ENCODE results near the gene PLEKHA6. TPM values are rescaled to one million over a fixed set of nuclear protein-coding genes. Genes with fewer than 3 reads are reported as not detected.
"Not testable (repeated sequence)": the region's sequence is repeated elsewhere in the genome, so short reads cannot be mapped to it uniquely, and the experiment has no call there.

PLEKHA6 gene
- polyA plus RNA-seq, 3 donors: 41.1 to 56.4 (median 48.0) TPM

- DNase-seq (ENCODE audit: extremely low read depth in 1 of 11, low read depth in 9 of 11, low spot score in 4 of 11): no peak
These were observed 18.3 kb downstream of the PLEKHA6 start for GRCh38 chr1:204341380-204341779.

- no peak for DNase-seq (ENCODE audit: extremely low read depth in 1 of 11, low read depth in 9 of 11, low spot score in 4 of 11)
These were observed 19.4 kb downstream of the PLEKHA6 start for GRCh38 chr1:204340081-204340889.

- no peak for DNase-seq (ENCODE audit: extremely low read depth in 1 of 11, low read depth in 9 of 11, low spot score in 4 of 11)
These were observed 20.2 kb downstream of the PLEKHA6 start for GRCh38 chr1:204339541-204339940.

- DNase-seq (ENCODE audit: extremely low read depth in 1 of 11, low read depth in 9 of 11, low spot score in 4 of 11): no peak
These were observed 20.7 kb downstream of the PLEKHA6 start for GRCh38 chr1:204338997-204339396.

- DNase-seq (ENCODE audit: extremely low read depth in 1 of 11, low read depth in 9 of 11, low spot score in 4 of 11): no peak
These were observed 21.4 kb downstream of the PLEKHA6 start for GRCh38 chr1:204338360-204338759.

GRCh38 chr1:204337583-204337982 is 22.1 kb downstream of the PLEKHA6 start:
- no peak for DNase-seq (ENCODE audit: extremely low read depth in 1 of 11, low read depth in 9 of 11, low spot score in 4 of 11)

- no peak for DNase-seq (ENCODE audit: extremely low read depth in 1 of 11, low read depth in 9 of 11, low spot score in 4 of 11)
These were observed 22.7 kb downstream of the PLEKHA6 start for GRCh38 chr1:204337036-204337429.

GRCh38 chr1:204336421-204337035 is 23.2 kb downstream of the PLEKHA6 start:
- no peak for DNase-seq (ENCODE audit: extremely low read depth in 1 of 11, low read depth in 9 of 11, low spot score in 4 of 11)

- DNase-seq (ENCODE audit: extremely low read depth in 1 of 11, low read depth in 9 of 11, low spot score in 4 of 11): no peak
These were observed 24.2 kb downstream of the PLEKHA6 start for GRCh38 chr1:204335533-204335932.

- DNase-seq (ENCODE audit: extremely low read depth in 1 of 11, low read depth in 9 of 11, low spot score in 4 of 11): peak in 4 of 11 donors; percentile 60 to 76 (median 72)
These were observed 24.6 kb downstream of the PLEKHA6 start for GRCh38 chr1:204335085-204335484.

GRCh38 chr1:204334455-204334854 is 25.3 kb downstream of the PLEKHA6 start:
- DNase-seq (ENCODE audit: extremely low read depth in 1 of 11, low read depth in 9 of 11, low spot score in 4 of 11): no peak

GRCh38 chr1:204333427-204333826 is 26.3 kb downstream of the PLEKHA6 start:
- DNase-seq (ENCODE audit: extremely low read depth in 1 of 11, low read depth in 9 of 11, low spot score in 4 of 11): no peak

- DNase-seq (ENCODE audit: extremely low read depth in 1 of 11, low read depth in 9 of 11, low spot score in 4 of 11): no peak
These were observed 27.8 kb downstream of the PLEKHA6 start for GRCh38 chr1:204331847-204332487.

GRCh38 chr1:204331275-204331674 is 28.5 kb downstream of the PLEKHA6 start:
- DNase-seq (ENCODE audit: extremely low read depth in 1 of 11, low read depth in 9 of 11, low spot score in 4 of 11): no peak

- DNase-seq (ENCODE audit: extremely low read depth in 1 of 11, low read depth in 9 of 11, low spot score in 4 of 11): not testable (repeated sequence)
These were observed 31.9 kb downstream of the PLEKHA6 start for GRCh38 chr1:204327870-204328269.

GRCh38 chr1:204327359-204327758 is 32.4 kb downstream of the PLEKHA6 start:
- DNase-seq (ENCODE audit: extremely low read depth in 1 of 11, low read depth in 9 of 11, low spot score in 4 of 11): no peak

- DNase-seq (ENCODE audit: extremely low read depth in 1 of 11, low read depth in 9 of 11, low spot score in 4 of 11): no peak
These were observed 32.9 kb downstream of the PLEKHA6 start for GRCh38 chr1:204326771-204327300.

GRCh38 chr1:204325944-204326343 is 33.8 kb downstream of the PLEKHA6 start:
- DNase-seq (ENCODE audit: extremely low read depth in 1 of 11, low read depth in 9 of 11, low spot score in 4 of 11): no peak

- DNase-seq (ENCODE audit: extremely low read depth in 1 of 11, low read depth in 9 of 11, low spot score in 4 of 11): no peak
These were observed 35.8 kb downstream of the PLEKHA6 start for GRCh38 chr1:204323887-204324286.

GRCh38 chr1:204322339-204322868 is 37.3 kb downstream of the PLEKHA6 start:
- DNase-seq (ENCODE audit: extremely low read depth in 1 of 11, low read depth in 9 of 11, low spot score in 4 of 11): no peak
